ENCODE measurements around the gene ERAS.

DNA sequence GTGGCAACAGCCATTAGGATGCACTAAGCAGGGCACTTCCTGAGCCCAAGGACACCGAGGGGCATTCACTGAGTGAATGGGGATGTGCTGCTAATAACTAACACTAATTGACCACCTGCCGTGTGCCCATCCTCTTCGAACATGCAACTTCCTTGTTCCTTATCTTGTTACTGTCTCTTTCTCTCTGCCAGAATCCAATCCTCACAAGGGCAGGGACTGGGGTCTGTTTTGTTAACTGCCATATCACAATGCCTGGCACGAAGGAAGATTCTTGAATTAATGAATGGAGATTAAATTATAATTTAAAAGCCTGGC, 1.3 kb downstream of the ERAS start:
- TF ChIP-seq, protein P1, sequence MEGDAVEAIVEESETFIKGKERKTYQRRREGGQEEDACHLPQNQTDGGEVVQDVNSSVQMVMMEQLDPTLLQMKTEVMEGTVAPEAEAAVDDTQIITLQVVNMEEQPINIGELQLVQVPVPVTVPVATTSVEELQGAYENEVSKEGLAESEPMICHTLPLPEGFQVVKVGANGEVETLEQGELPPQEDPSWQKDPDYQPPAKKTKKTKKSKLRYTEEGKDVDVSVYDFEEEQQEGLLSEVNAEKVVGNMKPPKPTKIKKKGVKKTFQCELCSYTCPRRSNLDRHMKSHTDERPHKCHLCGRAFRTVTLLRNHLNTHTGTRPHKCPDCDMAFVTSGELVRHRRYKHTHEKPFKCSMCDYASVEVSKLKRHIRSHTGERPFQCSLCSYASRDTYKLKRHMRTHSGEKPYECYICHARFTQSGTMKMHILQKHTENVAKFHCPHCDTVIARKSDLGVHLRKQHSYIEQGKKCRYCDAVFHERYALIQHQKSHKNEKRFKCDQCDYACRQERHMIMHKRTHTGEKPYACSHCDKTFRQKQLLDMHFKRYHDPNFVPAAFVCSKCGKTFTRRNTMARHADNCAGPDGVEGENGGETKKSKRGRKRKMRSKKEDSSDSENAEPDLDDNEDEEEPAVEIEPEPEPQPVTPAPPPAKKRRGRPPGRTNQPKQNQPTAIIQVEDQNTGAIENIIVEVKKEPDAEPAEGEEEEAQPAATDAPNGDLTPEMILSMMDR (conservative IDR thresholded peaks at IDR 0.05; ENCODE audit: low read depth, low read length) = no peak
- no peak for TF ChIP-seq EZH2 (IDR thresholded peaks at IDR 0.05; ENCODE audit: low read length, unreplicated experiment)
